ENCODE results near the gene FBRSL1.

DNA sequence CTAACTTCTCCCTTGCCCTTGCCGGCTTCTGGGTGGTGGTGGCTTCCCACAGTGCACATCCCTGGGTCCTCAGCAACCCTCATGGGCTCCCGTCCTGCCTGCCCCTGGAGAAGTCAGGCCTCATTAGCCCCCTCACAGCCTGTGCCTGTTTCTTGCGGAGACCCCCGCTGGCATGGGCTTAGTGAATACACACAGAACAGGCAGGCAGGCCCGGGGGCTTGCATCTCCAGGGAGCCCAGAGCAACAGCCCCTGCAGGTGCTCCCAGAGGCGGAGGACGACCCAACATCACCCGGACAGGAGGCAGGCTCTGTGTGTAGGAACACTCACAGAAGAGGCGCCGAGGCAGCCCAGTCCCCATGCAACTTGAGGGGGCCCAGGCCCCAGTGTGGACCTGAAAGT lies 25.1 kb upstream of the FBRSL1 start:
- TF ChIP-seq, protein P1, sequence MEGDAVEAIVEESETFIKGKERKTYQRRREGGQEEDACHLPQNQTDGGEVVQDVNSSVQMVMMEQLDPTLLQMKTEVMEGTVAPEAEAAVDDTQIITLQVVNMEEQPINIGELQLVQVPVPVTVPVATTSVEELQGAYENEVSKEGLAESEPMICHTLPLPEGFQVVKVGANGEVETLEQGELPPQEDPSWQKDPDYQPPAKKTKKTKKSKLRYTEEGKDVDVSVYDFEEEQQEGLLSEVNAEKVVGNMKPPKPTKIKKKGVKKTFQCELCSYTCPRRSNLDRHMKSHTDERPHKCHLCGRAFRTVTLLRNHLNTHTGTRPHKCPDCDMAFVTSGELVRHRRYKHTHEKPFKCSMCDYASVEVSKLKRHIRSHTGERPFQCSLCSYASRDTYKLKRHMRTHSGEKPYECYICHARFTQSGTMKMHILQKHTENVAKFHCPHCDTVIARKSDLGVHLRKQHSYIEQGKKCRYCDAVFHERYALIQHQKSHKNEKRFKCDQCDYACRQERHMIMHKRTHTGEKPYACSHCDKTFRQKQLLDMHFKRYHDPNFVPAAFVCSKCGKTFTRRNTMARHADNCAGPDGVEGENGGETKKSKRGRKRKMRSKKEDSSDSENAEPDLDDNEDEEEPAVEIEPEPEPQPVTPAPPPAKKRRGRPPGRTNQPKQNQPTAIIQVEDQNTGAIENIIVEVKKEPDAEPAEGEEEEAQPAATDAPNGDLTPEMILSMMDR (IDR thresholded peaks at IDR 0.05): no peak
- no peak for TF ChIP-seq POLR2A (IDR thresholded peaks at IDR 0.05)

Measured in ovary (tissue), 3 donors.